Brain microvascular endothelial cell (primary cell): ENCODE measurements around the gene ROBO4.

ENCODE experiments used
- DNase-seq: peaks from one replicate; pipeline ENCODE4 v3.0.0-alpha.2; 2020
- H3K27ac ChIP-seq: fragments of 250-450 bp; sonication (Bioruptor Pico); 2 replicates; pipeline ENCODE4 v1.5.1; 2020; ENCODE audit warnings: mild to moderate bottlenecking, moderate library complexity
- H3K27me3 ChIP-seq: fragments of 250-450 bp; sonication (Bioruptor Pico); replicated peaks from 2 replicates; pipeline ENCODE4 v1.5.1; 2020; ENCODE audit warnings: mild to moderate bottlenecking
- H3K36me3 ChIP-seq: fragments of 250-450 bp; sonication (Bioruptor Pico); replicated peaks from 2 replicates; pipeline ENCODE4 v1.5.1; 2020; ENCODE audit warnings: mild to moderate bottlenecking
- H3K4me3 ChIP-seq: 2 replicates; pipeline ENCODE4 v1.5.1; 2011; ENCODE audit warnings: low read depth, mild to moderate bottlenecking, control low read depth, low read length, moderate library complexity
- in situ Hi-C: cut with HindIII; loops from 2 replicates; pipeline ENCODE4 v1.10.0; 2017; ENCODE audit warnings: low sequenced_read_pairs, low pct_ligation_motif_present
- TF ChIP-seq, protein P1 (sequence below): IDR thresholded peaks from 2 replicates; pipeline ENCODE4 v1.5.1; 2011; ENCODE audit warnings: low read depth, mild to moderate bottlenecking, moderate library complexity, low read length, control low read depth, inconsistent platforms; ENCODE audit errors: missing control alignments

The ROBO4 gene

DNA sequence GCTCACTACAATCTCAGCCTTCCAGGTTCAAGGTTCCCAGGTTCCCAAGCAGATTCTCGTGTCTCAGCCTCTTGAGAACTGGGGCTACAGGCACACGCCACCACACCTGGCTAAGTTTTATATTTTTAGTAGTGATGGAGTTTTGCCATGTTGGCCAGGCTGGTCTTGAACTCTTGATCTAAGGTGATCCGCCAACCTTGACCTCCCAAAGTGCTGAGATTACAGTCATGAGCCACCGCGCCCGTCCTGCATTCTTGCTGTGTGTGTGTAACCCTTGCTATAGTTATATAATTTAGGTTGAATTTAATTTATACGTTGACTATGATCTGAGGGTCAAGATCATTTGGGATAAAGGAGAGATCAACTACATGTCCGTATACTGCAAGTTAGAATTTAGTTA, 61.7 kb downstream of the ROBO4 start:
- in situ Hi-C loops, result no loop called here
- H3K4me3 ChIP-seq, result no peak overlapping the region
- TF ChIP-seq, protein P1, sequence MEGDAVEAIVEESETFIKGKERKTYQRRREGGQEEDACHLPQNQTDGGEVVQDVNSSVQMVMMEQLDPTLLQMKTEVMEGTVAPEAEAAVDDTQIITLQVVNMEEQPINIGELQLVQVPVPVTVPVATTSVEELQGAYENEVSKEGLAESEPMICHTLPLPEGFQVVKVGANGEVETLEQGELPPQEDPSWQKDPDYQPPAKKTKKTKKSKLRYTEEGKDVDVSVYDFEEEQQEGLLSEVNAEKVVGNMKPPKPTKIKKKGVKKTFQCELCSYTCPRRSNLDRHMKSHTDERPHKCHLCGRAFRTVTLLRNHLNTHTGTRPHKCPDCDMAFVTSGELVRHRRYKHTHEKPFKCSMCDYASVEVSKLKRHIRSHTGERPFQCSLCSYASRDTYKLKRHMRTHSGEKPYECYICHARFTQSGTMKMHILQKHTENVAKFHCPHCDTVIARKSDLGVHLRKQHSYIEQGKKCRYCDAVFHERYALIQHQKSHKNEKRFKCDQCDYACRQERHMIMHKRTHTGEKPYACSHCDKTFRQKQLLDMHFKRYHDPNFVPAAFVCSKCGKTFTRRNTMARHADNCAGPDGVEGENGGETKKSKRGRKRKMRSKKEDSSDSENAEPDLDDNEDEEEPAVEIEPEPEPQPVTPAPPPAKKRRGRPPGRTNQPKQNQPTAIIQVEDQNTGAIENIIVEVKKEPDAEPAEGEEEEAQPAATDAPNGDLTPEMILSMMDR, result no peak
- H3K36me3 ChIP-seq, result no peaks in the 10 kb centered on the region
- DNase-seq, result no peak
- H3K27ac ChIP-seq, result no peak overlapping the region
- peaks cover 24% of the 10 kb centered on the region for H3K27me3 ChIP-seq

DNA sequence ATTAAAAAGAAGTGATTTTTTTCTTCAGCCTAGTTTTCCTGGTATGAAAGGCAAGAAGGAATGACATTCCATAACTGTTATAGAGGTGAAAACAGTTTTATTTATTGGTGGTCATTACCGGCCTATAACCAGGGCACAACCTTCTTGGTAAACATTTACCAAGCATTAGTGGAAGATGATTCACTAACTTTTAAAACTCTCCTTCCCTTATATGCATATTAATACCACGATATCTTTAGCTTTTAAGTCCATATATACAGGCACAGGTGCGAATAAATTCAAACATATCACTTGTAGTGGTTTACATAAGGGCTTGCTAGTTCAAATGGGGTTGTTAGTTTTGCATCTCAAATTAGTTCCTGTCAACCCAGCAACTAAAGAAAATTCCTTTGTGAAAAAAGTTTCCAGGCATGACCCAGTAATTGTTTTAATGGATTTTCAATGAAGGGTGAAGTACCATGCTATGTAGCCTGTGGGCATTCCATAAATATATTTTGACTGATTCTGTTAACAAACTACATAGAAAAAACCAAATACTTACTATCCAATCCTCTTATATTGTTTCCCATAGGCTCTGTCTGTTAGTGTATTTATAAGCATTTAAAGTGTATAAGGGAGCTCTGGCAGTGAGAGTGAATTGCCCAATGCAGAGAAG, 63.0 kb downstream of the ROBO4 start:
- H3K36me3 ChIP-seq, result no peaks in the 10 kb centered on the region
- no peak overlapping the region for H3K27ac ChIP-seq
- DNase-seq, result no peak
- no peak overlapping the region for H3K4me3 ChIP-seq
- TF ChIP-seq, protein P1, result no peak
- peaks cover 16% of the 10 kb centered on the region for H3K27me3 ChIP-seq
- in situ Hi-C loops, result no loop called here
